ENCODE results near the gene LPCAT3.
"Not testable (repeated sequence)": the region's sequence is repeated elsewhere in the genome, so short reads cannot be mapped to it uniquely, and the experiment has no call there.

The LPCAT3 gene

DNA sequence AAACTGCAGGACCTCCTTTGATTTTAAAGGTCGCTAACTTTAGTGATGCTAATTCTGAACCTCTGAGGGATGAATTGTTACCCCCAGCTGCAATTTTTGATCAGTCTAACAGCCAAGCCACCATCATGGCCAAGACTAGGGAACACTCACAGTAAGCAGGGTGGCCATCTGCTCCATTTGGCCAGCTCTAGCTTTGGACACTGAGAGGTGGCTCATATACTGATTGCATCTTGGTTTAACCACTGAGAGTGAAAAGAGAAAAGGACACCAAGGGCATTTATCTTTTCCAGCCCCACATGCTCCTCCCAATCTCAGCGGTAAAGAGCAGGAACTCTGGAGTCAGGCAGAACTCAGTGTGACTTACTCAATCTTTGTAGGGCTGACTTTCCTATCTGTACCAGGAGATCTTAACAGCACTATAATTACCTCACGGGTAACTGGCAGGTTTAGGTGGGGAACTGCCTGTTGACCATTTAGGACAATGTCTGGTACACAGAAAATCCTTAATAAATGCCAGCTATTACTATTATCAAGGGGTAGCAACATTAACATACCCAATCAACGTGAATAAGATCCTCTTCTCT, 6.2 kb downstream of the LPCAT3 start:
- Mint-ChIP-seq H3K27ac (no peak overlapping the region), H3K27me3 (ENCODE audit: low read depth, poor library complexity) (peaks cover 5% of the 10 kb centered on the region), H3K4me3 (no peak overlapping the region), H3K4me1 (peaks cover 12% of the 10 kb centered on the region), H3K36me3 (ENCODE audit: low read depth) (peaks cover 34% of the 10 kb centered on the region), H3K9me3 (no peaks in the 10 kb centered on the region)
- TF ChIP-seq, protein P1, sequence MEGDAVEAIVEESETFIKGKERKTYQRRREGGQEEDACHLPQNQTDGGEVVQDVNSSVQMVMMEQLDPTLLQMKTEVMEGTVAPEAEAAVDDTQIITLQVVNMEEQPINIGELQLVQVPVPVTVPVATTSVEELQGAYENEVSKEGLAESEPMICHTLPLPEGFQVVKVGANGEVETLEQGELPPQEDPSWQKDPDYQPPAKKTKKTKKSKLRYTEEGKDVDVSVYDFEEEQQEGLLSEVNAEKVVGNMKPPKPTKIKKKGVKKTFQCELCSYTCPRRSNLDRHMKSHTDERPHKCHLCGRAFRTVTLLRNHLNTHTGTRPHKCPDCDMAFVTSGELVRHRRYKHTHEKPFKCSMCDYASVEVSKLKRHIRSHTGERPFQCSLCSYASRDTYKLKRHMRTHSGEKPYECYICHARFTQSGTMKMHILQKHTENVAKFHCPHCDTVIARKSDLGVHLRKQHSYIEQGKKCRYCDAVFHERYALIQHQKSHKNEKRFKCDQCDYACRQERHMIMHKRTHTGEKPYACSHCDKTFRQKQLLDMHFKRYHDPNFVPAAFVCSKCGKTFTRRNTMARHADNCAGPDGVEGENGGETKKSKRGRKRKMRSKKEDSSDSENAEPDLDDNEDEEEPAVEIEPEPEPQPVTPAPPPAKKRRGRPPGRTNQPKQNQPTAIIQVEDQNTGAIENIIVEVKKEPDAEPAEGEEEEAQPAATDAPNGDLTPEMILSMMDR (IDR thresholded peaks at IDR 0.05) = no peak
- DNase-seq = no peak

DNA sequence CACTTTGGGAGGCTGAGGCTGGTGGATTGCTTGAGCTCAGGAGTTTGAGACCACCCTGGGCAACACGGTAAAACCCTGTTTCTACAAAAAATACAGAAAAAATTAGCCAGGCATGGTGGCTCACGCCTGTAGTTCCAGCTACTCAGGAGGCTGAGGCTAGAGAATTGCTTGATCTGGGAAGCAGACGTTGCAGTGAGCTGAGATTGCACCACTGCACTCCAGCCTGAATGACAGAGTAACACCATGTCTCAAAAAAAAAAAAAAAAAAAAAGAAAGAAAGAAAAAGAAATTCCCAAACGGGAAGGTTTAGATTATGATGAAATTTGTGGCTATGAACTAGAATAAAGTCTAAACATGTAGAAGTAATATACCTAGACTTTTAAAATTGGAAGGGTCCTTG, 6.9 kb downstream of the LPCAT3 start:
- not testable (repeated sequence) for H3K4me1 Mint-ChIP-seq; H3K4me3 Mint-ChIP-seq; H3K27me3 Mint-ChIP-seq (ENCODE audit: low read depth, poor library complexity)

DNA sequence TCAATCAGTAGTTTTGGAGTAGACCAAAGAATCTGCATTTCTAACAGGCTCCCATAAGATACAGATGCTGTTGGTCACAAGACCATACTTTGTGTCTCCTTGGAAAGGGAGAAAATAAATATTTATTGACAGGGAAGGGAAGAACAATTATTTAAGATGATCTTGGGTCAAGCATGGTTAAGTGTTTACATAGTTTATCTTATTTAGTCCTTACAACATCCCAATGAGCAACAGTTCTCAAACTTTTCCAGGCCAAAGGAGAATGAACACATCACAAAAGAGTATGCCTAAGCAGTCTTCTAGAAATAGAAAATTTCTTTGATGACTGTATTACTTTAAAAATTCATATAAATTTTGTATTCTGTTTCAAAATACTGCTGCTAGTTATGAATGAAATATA, 8.8 kb downstream of the LPCAT3 start:
- Mint-ChIP-seq H3K4me3 (no peak overlapping the region), H3K4me1 (no peaks in the 10 kb centered on the region), H3K9me3 (no peaks in the 10 kb centered on the region), H3K36me3 (ENCODE audit: low read depth) (peaks cover 46% of the 10 kb centered on the region), H3K27ac (no peak overlapping the region), H3K27me3 (ENCODE audit: low read depth, poor library complexity) (peaks cover 5% of the 10 kb centered on the region)
- TF ChIP-seq, protein P1 (IDR thresholded peaks at IDR 0.05) = no peak
- no peak for DNase-seq

More for the DNA sequence above, 6.9 kb downstream of the LPCAT3 start:
- peaks cover 40% of the 10 kb centered on the region for H3K36me3 Mint-ChIP-seq (ENCODE audit: low read depth)
- H3K27ac Mint-ChIP-seq, DNase-seq, H3K9me3 Mint-ChIP-seq: not testable (repeated sequence)

DNA sequence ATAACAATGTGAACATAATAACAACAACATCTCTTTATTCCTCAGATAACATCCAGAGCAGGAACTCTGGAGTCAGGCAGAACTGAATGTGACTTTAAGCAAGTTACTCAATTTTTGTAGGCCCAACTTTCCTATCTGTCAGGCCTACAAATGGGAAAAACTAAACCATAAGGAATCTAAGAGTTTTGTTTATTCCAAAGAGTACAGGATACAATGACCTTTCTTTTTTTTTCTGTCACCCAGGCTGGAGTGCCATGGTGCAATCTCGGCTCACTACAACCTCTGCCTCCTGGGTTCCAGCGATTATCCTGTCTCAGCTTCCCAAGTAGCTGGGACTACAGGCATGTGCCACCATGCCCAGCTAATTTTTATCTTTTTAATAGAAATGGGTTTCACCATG, 9.4 kb downstream of the LPCAT3 start:
- no peaks in the 10 kb centered on the region for H3K9me3 Mint-ChIP-seq
- no peak overlapping the region for H3K27ac Mint-ChIP-seq
- H3K27me3 Mint-ChIP-seq (ENCODE audit: low read depth, poor library complexity) = peaks cover 5% of the 10 kb centered on the region
- peaks cover 48% of the 10 kb centered on the region for H3K36me3 Mint-ChIP-seq (ENCODE audit: low read depth)
- H3K4me3 Mint-ChIP-seq = no peak overlapping the region
- TF ChIP-seq, protein P1 (IDR thresholded peaks at IDR 0.05) = no peak
- no peaks in the 10 kb centered on the region for H3K4me1 Mint-ChIP-seq
- no peak for DNase-seq

DNA sequence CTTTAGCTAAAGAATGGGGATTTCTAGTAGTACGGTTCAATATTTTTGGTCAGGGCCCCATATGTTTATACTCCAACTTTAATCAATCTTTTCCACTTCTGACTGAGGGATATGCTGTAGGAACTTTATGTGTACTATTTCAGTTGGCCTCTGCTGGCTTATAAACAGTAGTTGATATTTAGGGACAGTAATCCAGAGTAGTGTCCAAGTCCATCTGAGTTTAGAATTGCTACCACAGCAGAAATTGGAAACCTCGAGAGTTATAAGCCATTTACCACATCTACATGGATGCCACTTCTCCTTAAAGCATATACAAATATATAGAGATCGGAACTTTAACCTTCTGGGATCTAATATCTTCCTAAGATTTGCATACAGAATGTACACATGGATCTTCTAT, 11.6 kb downstream of the LPCAT3 start:
- H3K36me3 Mint-ChIP-seq (ENCODE audit: low read depth) = peaks cover 43% of the 10 kb centered on the region
- TF ChIP-seq, protein P1 (IDR thresholded peaks at IDR 0.05) = no peak

DNA sequence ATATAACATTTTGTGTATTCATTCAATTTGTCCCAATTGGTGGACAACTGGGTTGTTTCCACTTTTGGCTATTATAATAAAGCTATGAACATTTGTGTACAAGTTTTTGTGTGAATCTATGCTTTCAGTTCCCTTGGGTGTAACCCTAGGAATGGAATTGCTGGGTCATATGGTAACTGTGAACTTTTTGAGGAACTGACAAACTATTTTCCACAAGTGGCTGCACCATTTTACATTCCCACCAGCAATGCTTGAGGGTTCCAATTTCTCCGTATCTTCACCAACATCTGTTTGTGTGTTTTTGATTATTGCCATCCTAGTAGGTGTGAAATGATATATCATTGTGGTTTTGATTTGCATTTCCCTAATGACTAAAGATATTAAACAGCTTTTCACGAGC, 13.0 kb downstream of the LPCAT3 start:
- no peak for DNase-seq
- H3K36me3 Mint-ChIP-seq (ENCODE audit: low read depth) = peaks cover 42% of the 10 kb centered on the region
- no peaks in the 10 kb centered on the region for H3K9me3 Mint-ChIP-seq
- peaks cover 3% of the 10 kb centered on the region for H3K4me1 Mint-ChIP-seq
- H3K27ac Mint-ChIP-seq = no peak overlapping the region
- no peak overlapping the region for H3K4me3 Mint-ChIP-seq
- TF ChIP-seq, protein P1 (IDR thresholded peaks at IDR 0.05) = no peak
- no peaks in the 10 kb centered on the region for H3K27me3 Mint-ChIP-seq (ENCODE audit: low read depth, poor library complexity)

More for the DNA sequence above, 11.6 kb downstream of the LPCAT3 start:
- no peaks in the 10 kb centered on the region for H3K9me3 Mint-ChIP-seq
- no peak overlapping the region for H3K27ac Mint-ChIP-seq
- peaks cover under 1% of the 10 kb centered on the region for H3K4me1 Mint-ChIP-seq
- DNase-seq = no peak
- H3K27me3 Mint-ChIP-seq (ENCODE audit: low read depth, poor library complexity) = no peaks in the 10 kb centered on the region
- H3K4me3 Mint-ChIP-seq = no peak overlapping the region
